Gastroesophageal sphincter (tissue), 4 donors: ENCODE measurements around the gene MADD. TPM values are rescaled to one million over a fixed set of nuclear protein-coding genes. Genes with fewer than 3 reads are reported as not detected.

ENCODE experiments used
- ATAC-seq: fragments of 150-250 bp; one replicate; pipeline ENCODE4 v1.9.1; 2016; ENCODE audit warnings: mild to moderate bottlenecking, moderate library complexity
- H3K27ac ChIP-seq, 4 donors: fragments of 200-600 bp; sonication (generic) in 3 of 4; 1 replicate in 3 of 4; 2 replicates in 1 of 4; pipeline ENCODE4 v1.5.1; 2016 to 2019
- H3K27me3 ChIP-seq: fragments of 200-600 bp; sonication (generic); one replicate; pipeline ENCODE4 v1.5.1; 2019
- H3K36me3 ChIP-seq, 2 donors: fragments of 200-600 bp; sonication (generic); one replicate each; pipeline ENCODE4 v1.5.1; 2019; ENCODE audit warnings: control low read depth in 1 of 2
- H3K4me1 ChIP-seq, 3 donors: fragments of 200-600 bp; sonication (generic); 1 replicate in 2 of 3; 2 replicates in 1 of 3; pipeline ENCODE4 v1.5.1; 2016 to 2019; ENCODE audit warnings: control low read depth in 2 of 3
- H3K4me3 ChIP-seq, 2 donors: fragments of 200-600 bp; sonication (generic); one replicate each; pipeline ENCODE4 v1.5.1; 2019; ENCODE audit warnings: mild to moderate bottlenecking in 1 of 2, moderate library complexity in 1 of 2
- H3K9me3 ChIP-seq, 3 donors: fragments of 200-600 bp; sonication (generic); one replicate each; pipeline ENCODE4 v1.5.1; 2017 to 2019; ENCODE audit warnings: control low read depth in 2 of 3
- EP300 ChIP-seq: sonication (generic); formaldehyde crosslinking; IDR thresholded peaks from one replicate; pipeline ENCODE4 v1.6.1; 2017; ENCODE audit warnings: antibody characterized with exemption, mild to moderate bottlenecking
- POLR2A ChIP-seq, 2 donors: fragments of 450-650 bp; IDR thresholded peaks; one replicate each; pipeline ENCODE4 v1.6.1; 2017; ENCODE audit warnings: antibody characterized with exemption in 2 of 2, mild to moderate bottlenecking in 2 of 2, moderate library complexity in 1 of 2
- POLR2AphosphoS5 ChIP-seq: sonication (generic); formaldehyde crosslinking; IDR thresholded peaks from one replicate; pipeline ENCODE4 v1.6.1; 2017; ENCODE audit warnings: antibody characterized with exemption
- WGBS, 2 donors: methylation state at CpG; one replicate each; pipeline ENCODE4 v1.1.5; 2018; ENCODE audit warnings: low coverage in 1 of 2; 5-methylcytosine and 5-hydroxymethylcytosine counted together
- total RNA-seq, 4 donors: library from RNA; depleted of rRNA; stranded (reverse); fragments of >200 nt; gene quantifications; one replicate each; pipeline ENCODE4 v1.1.0, GENCODE V29; 2016
- TF ChIP-seq, protein P1 (sequence below), 4 experiments: fragments of 200-600 bp in 2 of 4; fragments of 450-650 bp in 2 of 4; sonication (generic) in 1 of 4; IDR thresholded peaks; one replicate each; pipeline ENCODE4 v1.5.1; 2017 to 2019; ENCODE audit warnings: antibody characterized with exemption in 4 of 4, mild to moderate bottlenecking in 2 of 4, moderate library complexity in 2 of 4

The MADD gene
- total RNA-seq, 4 donors from 2014 or later: 23.7 to 33.9 (median 29.4) TPM

GRCh38 chr11:47326198-47326597, 56.3 kb downstream of the MADD start:
- H3K27me3 ChIP-seq: no peaks in the 10 kb centered on the region
- no peak overlapping the region for H3K27ac ChIP-seq
- TF ChIP-seq POLR2A (IDR thresholded peaks at IDR 0.05) (no peak), EP300 (no peak)
- WGBS, 2 donors: 80 to 100% methylated on average over 1 to 4 of the region's 12 CpGs
- no peak for ATAC-seq
- H3K4me1 ChIP-seq: peaks cover 0 to 23% (median 12%) of the 10 kb centered on the region in 3 donors
- H3K9me3 ChIP-seq: no peaks in the 10 kb centered on the region
- H3K36me3 ChIP-seq: peaks cover 0 to 8% of the 10 kb centered on the region in 2 donors
- no peak overlapping the region for H3K4me3 ChIP-seq

GRCh38 chr11:47327025-47327424, 57.1 kb downstream of the MADD start:
- H3K4me3 ChIP-seq: no peak overlapping the region
- TF ChIP-seq, protein P1, sequence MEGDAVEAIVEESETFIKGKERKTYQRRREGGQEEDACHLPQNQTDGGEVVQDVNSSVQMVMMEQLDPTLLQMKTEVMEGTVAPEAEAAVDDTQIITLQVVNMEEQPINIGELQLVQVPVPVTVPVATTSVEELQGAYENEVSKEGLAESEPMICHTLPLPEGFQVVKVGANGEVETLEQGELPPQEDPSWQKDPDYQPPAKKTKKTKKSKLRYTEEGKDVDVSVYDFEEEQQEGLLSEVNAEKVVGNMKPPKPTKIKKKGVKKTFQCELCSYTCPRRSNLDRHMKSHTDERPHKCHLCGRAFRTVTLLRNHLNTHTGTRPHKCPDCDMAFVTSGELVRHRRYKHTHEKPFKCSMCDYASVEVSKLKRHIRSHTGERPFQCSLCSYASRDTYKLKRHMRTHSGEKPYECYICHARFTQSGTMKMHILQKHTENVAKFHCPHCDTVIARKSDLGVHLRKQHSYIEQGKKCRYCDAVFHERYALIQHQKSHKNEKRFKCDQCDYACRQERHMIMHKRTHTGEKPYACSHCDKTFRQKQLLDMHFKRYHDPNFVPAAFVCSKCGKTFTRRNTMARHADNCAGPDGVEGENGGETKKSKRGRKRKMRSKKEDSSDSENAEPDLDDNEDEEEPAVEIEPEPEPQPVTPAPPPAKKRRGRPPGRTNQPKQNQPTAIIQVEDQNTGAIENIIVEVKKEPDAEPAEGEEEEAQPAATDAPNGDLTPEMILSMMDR (IDR thresholded peaks at IDR 0.05): no peak
- TF ChIP-seq EP300: no peak
- TF ChIP-seq POLR2AphosphoS5: no peak
- TF ChIP-seq POLR2A (IDR thresholded peaks at IDR 0.05): no peak
- no peak for ATAC-seq
- no peak overlapping the region for H3K27ac ChIP-seq
- 60 to 90% methylated on average over 1 to 7 of the region's 13 CpGs for WGBS, 2 donors
- H3K9me3 ChIP-seq: no peaks in the 10 kb centered on the region
- H3K4me1 ChIP-seq: peaks cover 0 to 23% (median 12%) of the 10 kb centered on the region in 3 donors
- no peaks in the 10 kb centered on the region for H3K27me3 ChIP-seq
- peaks cover 0 to 8% of the 10 kb centered on the region in 2 donors for H3K36me3 ChIP-seq

- Histone ChIP-seq H3K4me1 (peaks cover 0 to 23% (median 12%) of the 10 kb centered on the region in 3 donors), H3K27me3 (no peaks in the 10 kb centered on the region), H3K36me3 (peaks cover 0 to 8% of the 10 kb centered on the region in 2 donors), H3K4me3 (no peak overlapping the region), H3K27ac (no peak overlapping the region), H3K9me3 (no peaks in the 10 kb centered on the region)
- no peak for TF ChIP-seq POLR2A (IDR thresholded peaks at IDR 0.05)
- no peak for TF ChIP-seq POLR2AphosphoS5
- 70% methylated on average over 2 of the region's 5 CpGs; no CpG with 5 or more reads in 1 of the 2 donors for WGBS, 2 donors
- no peak for ATAC-seq
Observed at GRCh38 chr11:47327949-47328348, 58.0 kb downstream of the MADD start.

DNA sequence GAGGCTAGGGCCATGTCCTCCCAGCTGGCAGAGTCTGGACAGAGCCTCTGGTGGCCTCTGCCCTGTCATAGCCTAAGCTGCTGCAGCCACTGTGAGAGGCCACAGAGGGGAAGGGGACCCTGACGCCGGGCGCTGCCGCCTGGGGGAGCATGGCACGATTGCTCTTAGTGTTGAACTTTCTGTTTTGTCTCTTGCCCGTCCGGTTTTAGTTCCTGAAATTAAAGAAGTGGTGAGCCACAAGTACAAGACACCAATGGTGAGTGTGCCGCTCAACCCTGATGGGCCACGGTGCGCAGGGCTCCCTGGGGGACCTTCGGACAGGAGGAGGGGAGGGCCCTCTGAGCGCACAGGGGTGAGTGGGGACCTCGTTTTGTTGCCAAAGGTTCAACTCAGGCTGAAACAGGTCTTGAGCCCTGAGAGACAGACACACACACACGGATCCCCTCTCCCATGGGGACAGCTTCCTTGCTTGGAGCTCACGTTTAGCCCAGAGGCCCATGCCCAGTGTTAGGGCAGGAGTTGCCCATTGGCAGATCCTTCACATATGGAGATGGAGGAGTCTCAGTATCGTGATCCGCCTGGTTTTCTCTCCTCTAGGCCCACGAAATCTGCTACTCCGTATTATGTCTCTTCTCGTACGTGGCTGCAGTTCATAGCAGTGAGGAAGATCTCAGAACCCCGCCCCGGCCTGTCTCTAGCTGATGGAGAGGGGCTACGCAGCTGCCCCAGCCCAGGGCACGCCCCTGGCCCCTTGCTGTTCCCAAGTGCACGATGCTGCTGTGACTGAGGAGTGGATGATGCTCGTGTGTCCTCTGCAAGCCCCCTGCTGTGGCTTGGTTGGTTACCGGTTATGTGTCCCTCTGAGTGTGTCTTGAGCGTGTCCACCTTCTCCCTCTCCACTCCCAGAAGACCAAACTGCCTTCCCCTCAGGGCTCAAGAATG, 58.8 kb downstream of the MADD start:
- no peaks in the 10 kb centered on the region for H3K9me3 ChIP-seq
- peaks cover 0 to 23% (median 12%) of the 10 kb centered on the region in 3 donors for H3K4me1 ChIP-seq
- WGBS, 2 donors: 60 to 100% methylated on average over 1 to 5 of the region's 29 CpGs
- H3K36me3 ChIP-seq: peaks cover 0 to 8% of the 10 kb centered on the region in 2 donors
- TF ChIP-seq POLR2A (IDR thresholded peaks at IDR 0.05): no peak
- TF ChIP-seq, protein P1 (IDR thresholded peaks at IDR 0.05): no peak
- no peak for TF ChIP-seq EP300
- TF ChIP-seq POLR2AphosphoS5: no peak
- H3K27me3 ChIP-seq: no peaks in the 10 kb centered on the region
- no peak for ATAC-seq
- no peak overlapping the region for H3K4me3 ChIP-seq
- H3K27ac ChIP-seq: peak overlapping the region in 1 of 4 donors; percentile 68

- peak overlapping the region in 3 of 4 donors; percentile 42 to 68 (median 60) for H3K27ac ChIP-seq
- no peaks in the 10 kb centered on the region for H3K27me3 ChIP-seq
- H3K9me3 ChIP-seq: no peaks in the 10 kb centered on the region
- TF ChIP-seq, protein P1 (IDR thresholded peaks at IDR 0.05): no peak
- TF ChIP-seq EP300: no peak
- TF ChIP-seq POLR2A (IDR thresholded peaks at IDR 0.05): no peak
- no peak for TF ChIP-seq POLR2AphosphoS5
- 20 to 39% methylated on average over 2 to 5 of the region's 12 CpGs for WGBS, 2 donors
- ATAC-seq: no peak
- peaks cover 0 to 8% of the 10 kb centered on the region in 2 donors for H3K36me3 ChIP-seq
- H3K4me1 ChIP-seq: peaks cover 0 to 23% (median 12%) of the 10 kb centered on the region in 3 donors
- no peak overlapping the region for H3K4me3 ChIP-seq
Observed at GRCh38 chr11:47329431-47329986, 59.6 kb downstream of the MADD start.
